B cell (primary cell): ENCODE data around the gene FBXW10. TPM values are rescaled to one million over a fixed set of nuclear protein-coding genes. Genes with fewer than 3 reads are reported as not detected.
"Not testable (repeated sequence)": the region's sequence is repeated elsewhere in the genome, so short reads cannot be mapped to it uniquely, and the experiment has no call there.

Source experiments
- ATAC-seq: fragments of 200-7000 bp; cut with Tn5 transposase; one replicate; pipeline ENCODE4 v1.10.0; 2021; ENCODE audit warnings: low read depth, mild to moderate bottlenecking, moderate number of reproducible peaks, moderate library complexity
- CTCF ChIA-PET: fragments of 350-600 bp; sonication (Branson Sonifier 250); formaldehyde crosslinking; loops from one replicate; lab custom pipeline; 2021; ENCODE audit warnings: antibody characterized with exemption, inconsistent platforms; lab: Charles Lee
- POLR2A ChIA-PET: fragments of 350-600 bp; sonication (Branson Sonifier 250); formaldehyde crosslinking; loops from one replicate; lab custom pipeline; 2021; ENCODE audit warnings: antibody characterized with exemption; lab: Charles Lee
- DNase-seq: peaks from one replicate; pipeline ENCODE4 v3.0.0; 2013
- H2AFZ ChIP-seq: 2 replicates; pipeline ENCODE4 v1.6.1; 2012; ENCODE audit warnings: mild to moderate bottlenecking, low read depth, low read length; ENCODE audit not compliant: insufficient read depth, poor library complexity, severe bottlenecking
- H3K27ac ChIP-seq, 2 donors: 1 replicate in 1 of 2; 2 replicates in 1 of 2; pipeline ENCODE4 v1.5.1; 2012 to 2013; ENCODE audit warnings: low read length in 2 of 2, mild to moderate bottlenecking in 2 of 2, moderate library complexity in 1 of 2
- H3K27me3 ChIP-seq, 4 experiments: fragments of 200-600 bp in 1 of 4; sonication (generic) in 1 of 4; replicated peaks in 1 of 4; 1 replicate in 2 of 4; 2 replicates in 2 of 4; pipeline versions ENCODE4 v1.6.1 to v1.7.0; 2013 to 2016; ENCODE audit warnings: low read length in 3 of 4, mild to moderate bottlenecking in 2 of 4, mixed read lengths in 1 of 4, moderate library complexity in 1 of 4; ENCODE audit not compliant: insufficient read depth in 4 of 4, control insufficient read depth in 3 of 4; ENCODE audit errors: control extremely low read depth in 1 of 4
- H3K36me3 ChIP-seq, 2 experiments: replicated peaks in 1 of 2; 1 replicate in 1 of 2; 2 replicates in 1 of 2; pipeline versions ENCODE4 v1.6.1 to v1.7.1; 2013; ENCODE audit warnings: low read length in 1 of 2; ENCODE audit not compliant: insufficient read depth in 2 of 2, control insufficient read depth in 1 of 2; ENCODE audit errors: control extremely low read depth in 1 of 2, extremely low read depth in 1 of 2
- H3K4me1 ChIP-seq, 2 donors: fragments of 200-600 bp in 1 of 2; sonication (generic) in 1 of 2; 1 replicate in 1 of 2; 2 replicates in 1 of 2; pipeline versions ENCODE4 v1.5.1 to v1.6.1; 2013 to 2017; ENCODE audit warnings: low read length in 2 of 2; ENCODE audit not compliant: control insufficient read depth in 2 of 2, insufficient read depth in 2 of 2
- H3K4me2 ChIP-seq: replicated peaks from 2 replicates; pipeline ENCODE3; 2012; ENCODE audit warnings: mild to moderate bottlenecking, low read depth, low read length; ENCODE audit not compliant: poor library complexity, severe bottlenecking
- H3K4me3 ChIP-seq, 5 experiments: fragments of 200-600 bp in 1 of 5; sonication (generic) in 1 of 5; 1 replicate in 3 of 5; 2 replicates in 2 of 5; pipeline versions ENCODE4 v1.5.1 to v1.7.0; 2011 to 2016; ENCODE audit warnings: low read length in 4 of 5, mild to moderate bottlenecking in 4 of 5, low read depth in 2 of 5, control low read depth in 1 of 5, moderate library complexity in 1 of 5; ENCODE audit not compliant: insufficient read depth in 1 of 5; ENCODE audit errors: control extremely low read depth in 1 of 5, extremely low read depth in 1 of 5
- H3K79me2 ChIP-seq: fragments of 200-600 bp; sonication (generic); one replicate; pipeline ENCODE4 v1.6.0; 2016; ENCODE audit warnings: low read length; ENCODE audit not compliant: control insufficient read depth, insufficient read depth
- H3K9ac ChIP-seq: fragments of 200-600 bp; sonication (generic); 2 replicates; pipeline ENCODE4 v1.6.1; 2017; ENCODE audit warnings: mild to moderate bottlenecking, low read length, moderate library complexity
- H3K9me3 ChIP-seq, 3 donors: one replicate each; pipeline versions ENCODE4 v1.6.1 to v1.7.1; 2013; ENCODE audit warnings: low read length in 2 of 3; ENCODE audit not compliant: control insufficient read depth in 2 of 3, insufficient read depth in 1 of 3; ENCODE audit errors: control extremely low read depth in 1 of 3
- H4K20me1 ChIP-seq: 2 replicates; pipeline ENCODE4 v1.6.0; 2012; ENCODE audit warnings: mild to moderate bottlenecking, low read length; ENCODE audit not compliant: insufficient read depth, control insufficient read depth, poor library complexity, severe bottlenecking
- H3K27ac Mint-ChIP-seq: one replicate; pipeline ENCODE4 v1.8.0; 2021; ENCODE audit warnings: mixed read lengths
- H3K27me3 Mint-ChIP-seq: one replicate; pipeline ENCODE4 v1.8.0; 2021; ENCODE audit warnings: mixed read lengths
- H3K4me1 Mint-ChIP-seq: one replicate; pipeline ENCODE4 v1.8.0; 2021; ENCODE audit warnings: mixed read lengths
- H3K4me3 Mint-ChIP-seq: one replicate; pipeline ENCODE4 v1.8.0; 2021; ENCODE audit warnings: mixed read lengths
- H3K9me3 Mint-ChIP-seq: one replicate; pipeline ENCODE4 v1.8.0; 2022; ENCODE audit warnings: mixed read lengths; ENCODE audit not compliant: insufficient read depth
- EZH2 ChIP-seq: IDR thresholded peaks from 2 replicates; pipeline ENCODE4 v1.6.1; 2012; ENCODE audit warnings: borderline replicate concordance, low read depth, mild to moderate bottlenecking, moderate library complexity, low read length; ENCODE audit not compliant: insufficient read depth, poor library complexity, severe bottlenecking
- WGBS: methylation state at CpG from one replicate; pipeline ENCODE4 v1.1.5; 2013; ENCODE audit warnings: missing lambda C conversion rate; ENCODE audit not compliant: insufficient coverage; 5-methylcytosine and 5-hydroxymethylcytosine counted together
- intact Hi-C: fragments of 100-400 bp; cut with micrococcal nuclease; formaldehyde crosslinking; loops from one replicate; pipeline ENCODE4 v1.10.0; 2022
- polyA plus RNA-seq: library from polyadenylated mRNA; depleted of rRNA; stranded (reverse); fragments of >200 nt; gene quantifications from 2 replicates; pipeline ENCODE4 v1.2.3, GENCODE V29; 2012
- total RNA-seq, 2 donors: library from RNA; stranded (reverse); fragments of 120-200 nt in 1 of 2; gene quantifications; 1 replicate in 1 of 2; 2 replicates in 1 of 2; pipeline versions ENCODE4 v1.2.3 to v1.2.4, GENCODE V29; 2013 to 2022
- TF ChIP-seq, protein P1 (sequence below): fragments of 200-600 bp; IDR thresholded peaks from one replicate; pipeline ENCODE4 v1.8.0; 2022; ENCODE audit warnings: antibody characterized with exemption, mild to moderate bottlenecking

The FBXW10 gene
- total and polyA plus RNA-seq, 2 donors (not counting 1 experiment from before 2014, with no cell fraction given): not detected

DNA sequence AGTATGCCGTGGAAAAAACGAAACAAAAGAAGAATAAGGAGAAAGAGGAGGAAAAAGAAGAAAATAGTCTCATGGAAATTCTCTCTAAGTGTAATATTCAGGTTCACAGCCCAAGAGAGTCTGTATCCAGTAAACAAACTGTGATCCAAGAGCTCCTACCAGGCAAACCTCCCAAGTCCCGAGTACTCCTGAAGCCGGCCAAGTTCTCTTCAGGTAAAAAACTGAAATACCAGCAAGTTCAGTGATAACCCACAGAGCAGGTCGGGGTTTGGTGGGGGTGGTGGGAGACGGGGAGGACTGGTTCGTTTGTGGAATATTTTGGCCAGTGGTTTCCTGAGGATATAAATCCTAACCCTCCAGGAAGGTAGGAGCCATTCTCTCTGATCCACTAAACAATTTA, 28.6 kb downstream of the FBXW10 start:
- DNase-seq (no peak), ATAC-seq (no peak)
- no peaks in the 10 kb centered on the region for H3K9me3 Mint-ChIP-seq
- no peak overlapping the region for H3K4me3 Mint-ChIP-seq
- CTCF ChIA-PET: no interaction called here
- Histone ChIP-seq H3K4me3 (no peak overlapping the region), H2AFZ (no peak overlapping the region), H3K4me2 (no peak overlapping the region), H3K27me3 (peaks cover 0 to 4% (median 0%) of the 10 kb centered on the region in 4 experiments), H3K27ac (no peak overlapping the region), H3K4me1 (no peaks in the 10 kb centered on the region), H3K36me3 (no peaks in the 10 kb centered on the region), H3K9ac (no peak overlapping the region), H3K79me2 (no peaks in the 10 kb centered on the region), H3K9me3 (no peaks in the 10 kb centered on the region), H4K20me1 (no peaks in the 10 kb centered on the region)
- no CpG with 5 or more reads among the region's 7 CpGs for WGBS
- POLR2A ChIA-PET: no interaction called here
- TF ChIP-seq EZH2: no peak
- TF ChIP-seq, protein P1, sequence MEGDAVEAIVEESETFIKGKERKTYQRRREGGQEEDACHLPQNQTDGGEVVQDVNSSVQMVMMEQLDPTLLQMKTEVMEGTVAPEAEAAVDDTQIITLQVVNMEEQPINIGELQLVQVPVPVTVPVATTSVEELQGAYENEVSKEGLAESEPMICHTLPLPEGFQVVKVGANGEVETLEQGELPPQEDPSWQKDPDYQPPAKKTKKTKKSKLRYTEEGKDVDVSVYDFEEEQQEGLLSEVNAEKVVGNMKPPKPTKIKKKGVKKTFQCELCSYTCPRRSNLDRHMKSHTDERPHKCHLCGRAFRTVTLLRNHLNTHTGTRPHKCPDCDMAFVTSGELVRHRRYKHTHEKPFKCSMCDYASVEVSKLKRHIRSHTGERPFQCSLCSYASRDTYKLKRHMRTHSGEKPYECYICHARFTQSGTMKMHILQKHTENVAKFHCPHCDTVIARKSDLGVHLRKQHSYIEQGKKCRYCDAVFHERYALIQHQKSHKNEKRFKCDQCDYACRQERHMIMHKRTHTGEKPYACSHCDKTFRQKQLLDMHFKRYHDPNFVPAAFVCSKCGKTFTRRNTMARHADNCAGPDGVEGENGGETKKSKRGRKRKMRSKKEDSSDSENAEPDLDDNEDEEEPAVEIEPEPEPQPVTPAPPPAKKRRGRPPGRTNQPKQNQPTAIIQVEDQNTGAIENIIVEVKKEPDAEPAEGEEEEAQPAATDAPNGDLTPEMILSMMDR: no peak
- H3K4me1 Mint-ChIP-seq: no peaks in the 10 kb centered on the region
- no peak overlapping the region for H3K27ac Mint-ChIP-seq
- peaks cover 20% of the 10 kb centered on the region for H3K27me3 Mint-ChIP-seq
- intact Hi-C loops: no loop called here

- H3K79me2 ChIP-seq, CTCF ChIA-PET, POLR2A ChIA-PET, intact Hi-C loops, H3K4me1 ChIP-seq, H3K27me3 Mint-ChIP-seq, H3K36me3 ChIP-seq, H4K20me1 ChIP-seq, H3K27me3 ChIP-seq, H3K9me3 ChIP-seq, H3K4me2 ChIP-seq, H3K9me3 Mint-ChIP-seq: not testable (repeated sequence)
- Mint-ChIP-seq H3K27ac (peak within 1 kb of the TSS; percentile 98), H3K4me3 (peak within 1 kb of the TSS; percentile 97), H3K4me1 (peaks cover 23% of the 10 kb centered on the region)
- H3K9ac ChIP-seq: peak within 1 kb of the TSS; percentile 67
- peak within 1 kb of the TSS; percentile 82 to 86 for H3K27ac ChIP-seq
- peak within 1 kb of the TSS; percentile 64 for H2AFZ ChIP-seq
- peak; percentile 95 for ATAC-seq
- DNase-seq: peak; percentile 96
- under 1% methylated on average over 23 of the region's 56 CpGs for WGBS
- peak within 1 kb of the TSS in 4 of 5 experiments; percentile 56 to 68 (median 60) for H3K4me3 ChIP-seq
Measured at GRCh38 chr17:18780991-18781718, 37.3 kb downstream of the FBXW10 start, which contains the start of gene TVP23B. TSS of gene TVP23B (plus strand) at chr17:18781183. CDS start at chr17:18781294, 111 bp downstream.

- H2AFZ ChIP-seq, H3K27ac ChIP-seq, H3K4me2 ChIP-seq, DNase-seq, POLR2A ChIA-PET, intact Hi-C loops, ATAC-seq, H3K27me3 ChIP-seq, H3K79me2 ChIP-seq, H4K20me1 ChIP-seq, H3K27me3 Mint-ChIP-seq, CTCF ChIA-PET, H3K4me1 ChIP-seq, H3K9me3 Mint-ChIP-seq, H3K9me3 ChIP-seq, H3K36me3 ChIP-seq: not testable (repeated sequence)
- H3K4me3 ChIP-seq: peak overlapping the region in 3 of 5 experiments; percentile 56 to 62 (median 59)
- Mint-ChIP-seq H3K27ac (peak overlapping the region; percentile 15), H3K4me3 (peak overlapping the region; percentile 29), H3K4me1 (peaks cover 23% of the 10 kb centered on the region)
- no CpG with 5 or more reads among the region's 5 CpGs for WGBS
- H3K9ac ChIP-seq: peak overlapping the region; percentile 67
Measured at GRCh38 chr17:18781805-18782204, 38.0 kb downstream of the FBXW10 start.
